Transverse colon (tissue), 4 donors: ENCODE data around the gene CD276. TPM values are rescaled to one million over a fixed set of nuclear protein-coding genes. Genes with fewer than 3 reads are reported as not detected.

Source experiments
- DNase-seq: peaks from one replicate; pipeline ENCODE4 v3.0.0-alpha.2; 2019
- H3K27ac ChIP-seq, 4 donors: fragments of 200-600 bp; sonication (generic); 2 replicates each; pipeline ENCODE4 v1.5.1; 2016 to 2018; ENCODE audit warnings: inconsistent platforms in 4 of 4
- H3K27me3 ChIP-seq: fragments of 200-600 bp; sonication (generic); 2 replicates; pipeline ENCODE4 v1.5.1; 2017; ENCODE audit warnings: inconsistent platforms
- H3K36me3 ChIP-seq, 4 donors: fragments of 200-600 bp; sonication (generic); 2 replicates each; pipeline ENCODE4 v1.5.1; 2017 to 2019; ENCODE audit warnings: inconsistent platforms in 4 of 4
- H3K4me1 ChIP-seq, 4 donors: fragments of 200-600 bp; sonication (generic); 2 replicates each; pipeline ENCODE4 v1.5.1; 2017 to 2020; ENCODE audit warnings: inconsistent platforms in 4 of 4
- H3K4me3 ChIP-seq, 4 donors: fragments of 200-600 bp; sonication (generic); 1 replicate in 1 of 4; 2 replicates in 3 of 4; pipeline versions ENCODE4 v1.5.1 to v1.6.1; 2017 to 2019; ENCODE audit warnings: inconsistent platforms in 4 of 4
- H3K9me3 ChIP-seq, 2 donors: fragments of 200-600 bp; sonication (generic); 2 replicates each; pipeline ENCODE4 v1.5.1; 2017 to 2019; ENCODE audit warnings: inconsistent platforms in 2 of 2
- EP300 ChIP-seq: sonication (generic); formaldehyde crosslinking; IDR thresholded peaks from one replicate; pipeline ENCODE4 v1.6.1; 2017; ENCODE audit warnings: antibody characterized with exemption, low read depth
- POLR2A ChIP-seq: fragments of 450-650 bp; IDR thresholded peaks from one replicate; pipeline ENCODE4 v1.6.1; 2016; ENCODE audit warnings: antibody characterized with exemption, mild to moderate bottlenecking, moderate library complexity
- POLR2AphosphoS5 ChIP-seq, 3 donors: sonication (generic); formaldehyde crosslinking; IDR thresholded peaks; one replicate each; pipeline ENCODE4 v1.6.1; 2016; ENCODE audit warnings: antibody characterized with exemption in 3 of 3
- WGBS, 2 donors: methylation state at CpG; one replicate each; pipeline ENCODE4 v1.1.5; 2018; ENCODE audit warnings: low coverage in 1 of 2; 5-methylcytosine and 5-hydroxymethylcytosine counted together
- in situ Hi-C, 4 donors: fragments of 200-750 bp; cut with MboI; loops; one replicate each; pipeline versions ENCODE4 v1.15.0 to v1.15.1; 2017; ENCODE audit warnings: low sequenced_read_pairs in 3 of 4, low pct_ligation_motif_present in 1 of 4, low pct_unique_long_range_greater_than_20kb in 1 of 4
- intact Hi-C: fragments of 100-400 bp; cut with DNase I; formaldehyde crosslinking; loops from one replicate; pipeline ENCODE4 v1.15.1; 2023; ENCODE audit warnings: low total_unique reads
- total RNA-seq, 4 donors: library from RNA; depleted of rRNA; stranded (reverse); fragments of >200 nt; gene quantifications; one replicate each; pipeline ENCODE4 v1.1.0, GENCODE V29; 2016
- TF ChIP-seq, protein P1 (sequence below), 5 experiments: fragments of 200-600 bp in 3 of 5; fragments of 450-650 bp in 2 of 5; sonication (generic) in 3 of 5; IDR thresholded peaks; 1 replicate in 2 of 5; 2 replicates in 3 of 5; pipeline ENCODE4 v1.5.1; 2016 to 2017; ENCODE audit warnings: antibody characterized with exemption in 5 of 5, inconsistent platforms in 3 of 5, mild to moderate bottlenecking in 2 of 5, moderate library complexity in 1 of 5

Gene CD276
- total RNA-seq, 4 donors from 2014 or later = 26.8 to 110 (median 45.7) TPM

DNA sequence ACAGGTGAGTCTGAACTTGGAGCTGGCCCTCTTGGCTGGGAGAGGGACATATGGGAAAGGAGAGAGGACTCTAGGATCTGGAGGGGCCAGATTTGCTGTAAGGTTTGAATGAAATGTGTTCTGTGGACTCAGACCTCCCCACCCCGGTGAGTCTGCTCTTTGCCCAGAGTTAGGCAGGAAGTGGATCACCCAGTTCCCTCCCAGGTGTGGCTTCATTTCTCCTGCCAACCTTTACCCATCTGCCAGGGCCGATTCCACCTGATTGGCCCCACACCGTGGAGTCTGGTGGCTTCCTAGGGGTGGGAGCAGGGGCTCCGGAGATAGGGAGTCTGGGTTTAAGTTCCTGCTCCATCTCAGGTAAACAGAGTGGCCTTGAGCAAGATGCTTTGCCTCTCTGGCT, 25.5 kb downstream of the CD276 start:
- WGBS, 2 donors = 39% methylated on average over 4 of the region's 4 CpGs; no CpG with 5 or more reads in 1 of the 2 donors
- in situ Hi-C loops = loop anchor here in 1 of 4 donors (25.0 kb wide), 1 partner anchor 147 kb away; no protein-coding TSS in a partner anchor
- Histone ChIP-seq H3K4me3 (no peak overlapping the region), H3K4me1 (peaks cover 0 to 7% (median 0%) of the 10 kb centered on the region in 4 donors), H3K9me3 (no peaks in the 10 kb centered on the region), H3K27me3 (no peaks in the 10 kb centered on the region), H3K36me3 (no peaks in the 10 kb centered on the region), H3K27ac (no peak overlapping the region)
- TF ChIP-seq POLR2AphosphoS5 (IDR thresholded peaks at IDR 0.05) = no peak
- TF ChIP-seq, protein P1, sequence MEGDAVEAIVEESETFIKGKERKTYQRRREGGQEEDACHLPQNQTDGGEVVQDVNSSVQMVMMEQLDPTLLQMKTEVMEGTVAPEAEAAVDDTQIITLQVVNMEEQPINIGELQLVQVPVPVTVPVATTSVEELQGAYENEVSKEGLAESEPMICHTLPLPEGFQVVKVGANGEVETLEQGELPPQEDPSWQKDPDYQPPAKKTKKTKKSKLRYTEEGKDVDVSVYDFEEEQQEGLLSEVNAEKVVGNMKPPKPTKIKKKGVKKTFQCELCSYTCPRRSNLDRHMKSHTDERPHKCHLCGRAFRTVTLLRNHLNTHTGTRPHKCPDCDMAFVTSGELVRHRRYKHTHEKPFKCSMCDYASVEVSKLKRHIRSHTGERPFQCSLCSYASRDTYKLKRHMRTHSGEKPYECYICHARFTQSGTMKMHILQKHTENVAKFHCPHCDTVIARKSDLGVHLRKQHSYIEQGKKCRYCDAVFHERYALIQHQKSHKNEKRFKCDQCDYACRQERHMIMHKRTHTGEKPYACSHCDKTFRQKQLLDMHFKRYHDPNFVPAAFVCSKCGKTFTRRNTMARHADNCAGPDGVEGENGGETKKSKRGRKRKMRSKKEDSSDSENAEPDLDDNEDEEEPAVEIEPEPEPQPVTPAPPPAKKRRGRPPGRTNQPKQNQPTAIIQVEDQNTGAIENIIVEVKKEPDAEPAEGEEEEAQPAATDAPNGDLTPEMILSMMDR (IDR thresholded peaks at IDR 0.05) = no peak
- TF ChIP-seq POLR2A = no peak
- no peak for TF ChIP-seq EP300
- intact Hi-C loops = no loop called here
- peak; percentile 47 for DNase-seq

GRCh38 chr15:73710321-73710720, 26.1 kb downstream of the CD276 start:
- Histone ChIP-seq H3K4me3 (no peak overlapping the region), H3K9me3 (no peaks in the 10 kb centered on the region), H3K4me1 (peaks cover 0 to 7% (median 0%) of the 10 kb centered on the region in 4 donors), H3K36me3 (no peaks in the 10 kb centered on the region), H3K27ac (no peak overlapping the region), H3K27me3 (no peaks in the 10 kb centered on the region)
- intact Hi-C loops = no loop called here
- no peak for DNase-seq
- in situ Hi-C loops = loop anchor here in 1 of 4 donors (25.0 kb wide), 1 partner anchor 148 kb away; no protein-coding TSS in a partner anchor
- no peak for TF ChIP-seq POLR2A
- TF ChIP-seq POLR2AphosphoS5 (IDR thresholded peaks at IDR 0.05) = no peak
- TF ChIP-seq, protein P1 (IDR thresholded peaks at IDR 0.05) = no peak
- no peak for TF ChIP-seq EP300
- 92% methylated on average over 5 of the region's 5 CpGs; no CpG with 5 or more reads in 1 of the 2 donors for WGBS, 2 donors

- WGBS, 2 donors = 67 to 85% methylated on average over 1 to 4 of the region's 4 CpGs
- intact Hi-C loops (no loop called here), in situ Hi-C loops (loop anchor here in 1 of 4 donors (25.0 kb wide), 1 partner anchor 149 kb away; no protein-coding TSS in a partner anchor)
- Histone ChIP-seq H3K36me3 (no peaks in the 10 kb centered on the region), H3K27me3 (no peaks in the 10 kb centered on the region), H3K4me3 (no peak overlapping the region), H3K9me3 (no peaks in the 10 kb centered on the region), H3K27ac (no peak overlapping the region), H3K4me1 (peaks cover 0 to 7% (median 0%) of the 10 kb centered on the region in 4 donors)
- no peak for TF ChIP-seq EP300
- no peak for TF ChIP-seq POLR2AphosphoS5 (IDR thresholded peaks at IDR 0.05)
- TF ChIP-seq, protein P1 (IDR thresholded peaks at IDR 0.05) = no peak
- TF ChIP-seq POLR2A = no peak
- no peak for DNase-seq
Observed at GRCh38 chr15:73711526-73711925, 27.3 kb downstream of the CD276 start.

GRCh38 chr15:73712107-73712506, 27.9 kb downstream of the CD276 start:
- Histone ChIP-seq H3K4me3 (no peak overlapping the region), H3K27me3 (no peaks in the 10 kb centered on the region), H3K36me3 (no peaks in the 10 kb centered on the region), H3K27ac (no peak overlapping the region), H3K4me1 (peaks cover 0 to 7% (median 0%) of the 10 kb centered on the region in 4 donors), H3K9me3 (no peaks in the 10 kb centered on the region)
- TF ChIP-seq, protein P1 (IDR thresholded peaks at IDR 0.05) = no peak
- no peak for TF ChIP-seq EP300
- TF ChIP-seq POLR2A = no peak
- intact Hi-C loops (no loop called here), in situ Hi-C loops (loop anchor here in 1 of 4 donors (25.0 kb wide), 1 partner anchor 150 kb away; no protein-coding TSS in a partner anchor)
- no peak for DNase-seq
